SK-N-SH treated with all-trans-retinoic acid at 6 μM for 48 hours (cell line): ENCODE data around the gene CUEDC1.
A peak's percentile ranks its signal among the peaks of the same experiment; 100 is the strongest.

Experiments used
- ATAC-seq: fragments of 200-7000 bp; cut with Tn5 transposase; 3 replicates; pipeline ENCODE4 v1.9.1; 2020; ENCODE audit warnings: mild to moderate bottlenecking, moderate library complexity
- BACH2 ChIP-seq: fragments of 250-450 bp; sonication (Bioruptor Pico); IDR thresholded peaks from 2 replicates; pipeline ENCODE4 v1.9.0; 2021; ENCODE audit warnings: mild to moderate bottlenecking, borderline replicate concordance
- CREB5 ChIP-seq: fragments of 250-450 bp; sonication (Bioruptor Pico); IDR thresholded peaks from 2 replicates; pipeline ENCODE4 v1.5.1; 2020; ENCODE audit warnings: low read depth, mild to moderate bottlenecking, moderate library complexity
- CSDC2 ChIP-seq: fragments of 250-450 bp; sonication (Bioruptor Pico); IDR thresholded peaks from 2 replicates; pipeline ENCODE4 v1.5.0; 2020; ENCODE audit warnings: mild to moderate bottlenecking, moderate library complexity
- GLIS3 ChIP-seq: fragments of 250-450 bp; sonication (Bioruptor Pico); IDR thresholded peaks from 2 replicates; pipeline ENCODE4 v1.5.0; 2020; ENCODE audit warnings: mild to moderate bottlenecking, moderate library complexity
- ISL1 ChIP-seq: fragments of 250-450 bp; sonication (Bioruptor Pico); IDR thresholded peaks from 2 replicates; pipeline ENCODE4 v2.1.2; 2022; ENCODE audit warnings: mild to moderate bottlenecking, moderate library complexity
- OSR1 ChIP-seq: fragments of 250-450 bp; sonication (Bioruptor Pico); IDR thresholded peaks from 2 replicates; pipeline ENCODE4 v1.8.0; 2022; ENCODE audit warnings: moderate library complexity, mild to moderate bottlenecking, inconsistent platforms
- PATZ1 ChIP-seq: fragments of 250-450 bp; sonication (Bioruptor Pico); IDR thresholded peaks from 2 replicates; pipeline ENCODE4 v1.8.0; 2020; ENCODE audit warnings: mild to moderate bottlenecking, moderate library complexity, borderline replicate concordance
- PPARA ChIP-seq: fragments of 250-450 bp; sonication (Bioruptor Pico); IDR thresholded peaks from 2 replicates; pipeline ENCODE4 v1.5.0; 2020; ENCODE audit warnings: mild to moderate bottlenecking, borderline replicate concordance
- RARB ChIP-seq: fragments of 250-450 bp; sonication (Bioruptor Pico); IDR thresholded peaks from 2 replicates; pipeline ENCODE4 v1.8.0; 2021; ENCODE audit warnings: mild to moderate bottlenecking, moderate library complexity
- SNAI2 ChIP-seq: fragments of 250-450 bp; sonication (Bioruptor Pico); IDR thresholded peaks from 2 replicates; pipeline ENCODE4 v1.5.0; 2020; ENCODE audit warnings: mild to moderate bottlenecking, moderate library complexity
- TCF4 ChIP-seq: fragments of 250-450 bp; sonication (Bioruptor Pico); IDR thresholded peaks from 2 replicates; pipeline ENCODE4 v1.8.0; 2021; ENCODE audit warnings: mild to moderate bottlenecking, moderate library complexity, borderline replicate concordance
- TOX ChIP-seq: fragments of 250-450 bp; sonication (Bioruptor Pico); IDR thresholded peaks from 2 replicates; pipeline ENCODE4 v1.8.0; 2021; ENCODE audit warnings: mild to moderate bottlenecking, moderate library complexity, borderline replicate concordance
- TSHZ2 ChIP-seq: fragments of 250-450 bp; sonication (Bioruptor Pico); IDR thresholded peaks from 2 replicates; pipeline ENCODE4 v1.5.0; 2020; ENCODE audit warnings: mild to moderate bottlenecking, moderate library complexity
- ZC3H10 ChIP-seq: fragments of 250-450 bp; sonication (Bioruptor Pico); IDR thresholded peaks from 2 replicates; pipeline ENCODE4 v1.5.1; 2021; ENCODE audit warnings: mild to moderate bottlenecking, moderate library complexity
- ZFP3 ChIP-seq: fragments of 250-450 bp; sonication (Bioruptor Pico); IDR thresholded peaks from 2 replicates; pipeline ENCODE4 v1.5.0; 2020; ENCODE audit warnings: mild to moderate bottlenecking, moderate library complexity
- ZFP30 ChIP-seq: fragments of 450-650 bp; formaldehyde crosslinking; IDR thresholded peaks from 2 replicates; pipeline ENCODE4 v1.5.0; 2022; ENCODE audit warnings: mild to moderate bottlenecking, moderate library complexity
- ZNF565 ChIP-seq: fragments of 450-650 bp; formaldehyde crosslinking; conservative IDR thresholded peaks from 2 replicates; pipeline ENCODE4 v1.5.0; 2020; ENCODE audit warnings: low read depth, mild to moderate bottlenecking, moderate library complexity
- ZNF70 ChIP-seq: fragments of 450-650 bp; formaldehyde crosslinking; IDR thresholded peaks from 2 replicates; pipeline ENCODE4 v1.5.0; 2020; ENCODE audit warnings: mild to moderate bottlenecking, moderate library complexity
- ZNF8 ChIP-seq: fragments of 450-650 bp; formaldehyde crosslinking; IDR thresholded peaks from 2 replicates; pipeline ENCODE4 v1.5.0; 2020; ENCODE audit warnings: mild to moderate bottlenecking, moderate library complexity
- TF ChIP-seq, protein P1 (sequence below): fragments of 250-450 bp; sonication (Bioruptor Pico); IDR thresholded peaks from 2 replicates; pipeline ENCODE4 v1.8.0; 2021; ENCODE audit warnings: low read depth, mild to moderate bottlenecking, moderate library complexity, borderline replicate concordance
- TF ChIP-seq, protein P2 (sequence below): fragments of 250-450 bp; sonication (Bioruptor Pico); IDR thresholded peaks from 2 replicates; pipeline ENCODE4 v1.5.1; 2021; ENCODE audit warnings: mild to moderate bottlenecking, moderate library complexity

Gene CUEDC1

GRCh38 chr17:57930239-57930638 is 25.0 kb downstream of the CUEDC1 start:
- TF ChIP-seq ZC3H10 (CRISPR knock-in tag), result no peak
- ATAC-seq, result no peak

DNA sequence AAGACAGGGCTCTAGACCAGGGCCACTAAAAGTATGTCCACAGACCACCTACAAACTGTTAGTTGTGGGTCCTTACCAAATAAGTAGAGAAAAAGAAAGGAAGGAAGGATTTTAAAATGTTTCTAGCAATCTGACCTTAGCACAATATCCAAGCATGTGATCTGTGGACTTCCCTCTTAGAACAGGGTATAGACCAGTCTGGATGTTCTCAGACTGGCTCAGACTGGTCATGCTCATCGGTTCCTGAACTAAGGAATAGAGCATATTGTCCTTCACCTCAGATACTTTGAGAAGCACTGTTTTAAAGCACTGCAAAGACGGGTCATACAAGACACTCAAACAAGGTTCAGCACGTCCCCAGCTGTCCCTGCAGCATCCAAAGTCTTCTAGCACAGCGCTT is 25.8 kb downstream of the CUEDC1 start:
- TF ChIP-seq TSHZ2 (CRISPR knock-in tag) (no peak), SNAI2 (CRISPR knock-in tag) (no peak), CREB5 (CRISPR knock-in tag) (no peak), TOX (CRISPR knock-in tag) (no peak), ISL1 (CRISPR knock-in tag) (no peak), OSR1 (no peak), TCF4 (CRISPR knock-in tag) (no peak), BACH2 (CRISPR knock-in tag) (no peak), PPARA (no peak), RARB (CRISPR knock-in tag) (no peak), ZNF70 (CRISPR knock-in tag) (no peak), GLIS3 (CRISPR knock-in tag) (no peak), ZFP3 (CRISPR knock-in tag) (no peak), ZNF8 (CRISPR knock-in tag) (no peak), ZFP30 (CRISPR knock-in tag) (no peak), ZC3H10 (CRISPR knock-in tag) (no peak), PATZ1 (CRISPR knock-in tag) (no peak), ZNF565 (CRISPR knock-in tag) (no peak)
- TF ChIP-seq, protein P1, sequence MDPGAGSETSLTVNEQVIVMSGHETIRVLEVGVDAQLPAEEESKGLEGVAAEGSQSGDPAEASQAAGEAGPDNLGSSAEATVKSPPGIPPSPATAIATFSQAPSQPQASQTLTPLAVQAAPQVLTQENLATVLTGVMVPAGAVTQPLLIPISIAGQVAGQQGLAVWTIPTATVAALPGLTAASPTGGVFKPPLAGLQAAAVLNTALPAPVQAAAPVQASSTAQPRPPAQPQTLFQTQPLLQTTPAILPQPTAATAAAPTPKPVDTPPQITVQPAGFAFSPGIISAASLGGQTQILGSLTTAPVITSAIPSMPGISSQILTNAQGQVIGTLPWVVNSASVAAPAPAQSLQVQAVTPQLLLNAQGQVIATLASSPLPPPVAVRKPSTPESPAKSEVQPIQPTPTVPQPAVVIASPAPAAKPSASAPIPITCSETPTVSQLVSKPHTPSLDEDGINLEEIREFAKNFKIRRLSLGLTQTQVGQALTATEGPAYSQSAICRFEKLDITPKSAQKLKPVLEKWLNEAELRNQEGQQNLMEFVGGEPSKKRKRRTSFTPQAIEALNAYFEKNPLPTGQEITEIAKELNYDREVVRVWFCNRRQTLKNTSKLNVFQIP, result no peak
- TF ChIP-seq, protein P2, sequence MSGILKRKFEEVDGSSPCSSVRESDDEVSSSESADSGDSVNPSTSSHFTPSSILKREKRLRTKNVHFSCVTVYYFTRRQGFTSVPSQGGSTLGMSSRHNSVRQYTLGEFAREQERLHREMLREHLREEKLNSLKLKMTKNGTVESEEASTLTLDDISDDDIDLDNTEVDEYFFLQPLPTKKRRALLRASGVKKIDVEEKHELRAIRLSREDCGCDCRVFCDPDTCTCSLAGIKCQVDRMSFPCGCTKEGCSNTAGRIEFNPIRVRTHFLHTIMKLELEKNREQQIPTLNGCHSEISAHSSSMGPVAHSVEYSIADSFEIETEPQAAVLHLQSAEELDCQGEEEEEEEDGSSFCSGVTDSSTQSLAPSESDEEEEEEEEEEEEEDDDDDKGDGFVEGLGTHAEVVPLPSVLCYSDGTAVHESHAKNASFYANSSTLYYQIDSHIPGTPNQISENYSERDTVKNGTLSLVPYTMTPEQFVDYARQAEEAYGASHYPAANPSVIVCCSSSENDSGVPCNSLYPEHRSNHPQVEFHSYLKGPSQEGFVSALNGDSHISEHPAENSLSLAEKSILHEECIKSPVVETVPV (CRISPR knock-in tag), result no peak
- ATAC-seq, result no peak

DNA sequence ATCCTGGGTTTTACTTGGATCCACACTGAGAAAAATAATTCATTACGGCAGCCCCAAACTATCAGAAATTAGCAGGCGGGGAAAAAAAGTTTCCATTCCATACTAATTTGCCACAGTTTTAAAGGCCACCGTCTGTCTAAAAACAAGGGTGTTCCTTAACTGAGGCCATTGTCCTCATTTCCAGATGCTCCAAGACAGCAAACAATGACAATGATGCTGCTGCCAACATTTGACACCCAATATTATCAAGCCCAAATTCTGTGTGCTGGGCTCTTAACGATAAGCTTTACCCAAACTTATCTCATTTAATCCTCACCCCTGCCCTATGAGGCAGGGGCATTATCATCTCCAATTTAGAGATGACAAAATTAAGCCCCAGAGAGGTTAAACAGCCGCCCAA is 26.3 kb downstream of the CUEDC1 start:
- no peak for TF ChIP-seq ZNF70 (CRISPR knock-in tag)
- TF ChIP-seq RARB (CRISPR knock-in tag), result no peak

DNA sequence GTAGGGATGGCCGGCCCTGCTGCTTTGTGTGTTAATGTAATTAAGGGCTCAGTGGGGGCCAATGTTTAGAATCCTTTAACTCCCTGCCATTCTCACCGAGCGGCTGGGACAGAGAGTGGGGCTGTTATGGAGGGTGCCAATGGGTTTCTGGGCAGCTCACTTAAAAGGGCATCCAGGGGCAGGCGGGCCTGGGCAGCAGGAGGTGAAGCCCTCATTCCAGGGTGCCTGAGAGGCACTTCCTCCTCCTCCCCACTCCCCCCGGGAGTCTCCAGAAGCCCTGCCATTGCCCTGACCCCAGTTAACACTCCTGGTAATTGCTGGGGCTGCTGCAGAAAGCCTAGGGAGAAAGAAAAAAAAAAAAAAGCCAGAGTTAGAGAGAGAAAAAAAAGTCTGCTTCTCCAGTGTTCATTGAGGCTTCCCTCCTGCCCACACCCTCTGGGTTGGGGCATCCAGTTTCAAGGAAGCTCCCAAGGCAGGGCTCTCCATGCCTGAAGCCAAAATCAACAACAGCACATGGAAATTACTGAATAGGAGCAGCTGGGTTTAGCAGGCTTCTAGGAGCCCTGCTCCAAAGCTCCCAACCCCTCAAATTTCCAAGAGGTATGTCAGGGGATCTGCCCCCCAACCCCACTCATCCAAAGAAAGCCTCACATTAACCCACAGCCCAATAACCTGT is 28.0 kb downstream of the CUEDC1 start:
- TF ChIP-seq TCF4 (CRISPR knock-in tag) (no peak), CSDC2 (CRISPR knock-in tag) (no peak), ZFP3 (CRISPR knock-in tag) (peak; percentile 98), RARB (CRISPR knock-in tag) (no peak)
- ATAC-seq, result peak; percentile 95

More for the DNA sequence above, 26.3 kb downstream of the CUEDC1 start:
- ATAC-seq, result no peak
